GM12892 (cell line): ENCODE results near the gene CPLANE1.

Experiments
- POLR2A ChIP-seq: IDR thresholded peaks from 2 replicates; pipeline ENCODE4 v1.6.1; 2011; ENCODE audit warnings: low read depth, low read length, control low read depth
- POLR2AphosphoS5 ChIP-seq: IDR thresholded peaks from 2 replicates; pipeline ENCODE4 v1.6.1; 2011; ENCODE audit warnings: low read depth, low read length, control low read depth
- TAF1 ChIP-seq: IDR thresholded peaks from 2 replicates; pipeline ENCODE4 v1.6.1; 2011; ENCODE audit warnings: low read depth, mild to moderate bottlenecking, control low read depth, low read length, borderline replicate concordance

DNA sequence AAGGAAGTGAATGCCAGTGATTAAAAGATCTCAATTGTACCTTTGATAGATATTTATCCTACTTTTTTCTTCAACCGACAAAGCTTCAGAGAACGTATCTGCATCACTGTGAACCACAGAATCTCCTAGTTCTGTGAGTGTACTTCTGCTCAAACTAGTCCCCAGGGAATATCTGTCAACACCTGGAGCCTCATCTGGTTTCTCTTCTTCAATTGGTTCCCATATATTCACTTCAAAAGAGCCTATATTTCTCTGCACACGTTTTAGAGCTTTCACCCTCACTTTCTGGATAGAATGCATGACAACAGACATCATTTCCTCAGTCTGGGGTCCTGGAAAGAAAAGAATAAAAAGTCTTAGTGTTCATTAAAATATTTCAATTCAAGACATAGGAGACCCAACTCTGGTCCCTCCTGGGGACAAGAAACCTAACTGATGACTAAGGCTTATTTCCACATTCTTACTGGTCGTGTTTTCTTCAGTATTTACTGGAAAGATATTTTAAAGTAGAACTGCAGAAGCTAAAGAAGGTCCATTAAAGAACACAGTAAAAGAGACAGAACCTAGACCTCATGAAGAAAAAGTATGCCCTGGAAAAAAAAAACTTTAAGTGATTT, 64.3 kb downstream of the CPLANE1 start:
- TF ChIP-seq POLR2A (no peak), POLR2AphosphoS5 (no peak), TAF1 (no peak)
